Measurements from ENCODE around the gene GPC6.

GRCh38 chr13:94313926-94314325, 1087.3 kb downstream of the GPC6 start:
- no peak for TF ChIP-seq CTCF (IDR thresholded peaks at IDR 0.05)
- TF ChIP-seq EZH2 (IDR thresholded peaks at IDR 0.05): no peak
- TF ChIP-seq EZH2phosphoT487 (IDR thresholded peaks at IDR 0.05): no peak

All from neural progenitor cell (in vitro differentiated cells).